Right lobe of liver (tissue), 6 donors: ENCODE measurements around the gene ADGRV1. TPM values are rescaled to one million over a fixed set of nuclear protein-coding genes. Genes with fewer than 3 reads are reported as not detected.
"Not testable (repeated sequence)": the region's sequence is repeated elsewhere in the genome, so short reads cannot be mapped to it uniquely, and the experiment has no call there.

Experiments used
- ATAC-seq, 4 donors: fragments of 200-7000 bp; cut with Tn5 transposase; one replicate each; pipeline ENCODE4 v1.9.1; 2020; ENCODE audit warnings: mild to moderate bottlenecking in 4 of 4, moderate library complexity in 4 of 4
- DNase-seq, 3 donors: peaks; one replicate each; pipeline ENCODE4 v3.0.0-alpha.2; 2020
- H3K27ac ChIP-seq, 3 donors: fragments of 200-600 bp; one replicate each; pipeline ENCODE4 v1.8.0; 2022
- H3K27me3 ChIP-seq, 2 donors: fragments of 200-600 bp; one replicate each; pipeline ENCODE4 v1.8.0; 2022
- H3K36me3 ChIP-seq, 4 donors: fragments of 200-600 bp; sonication (generic) in 1 of 4; one replicate each; pipeline versions ENCODE4 v1.5.1 to v1.8.0; 2017 to 2022; ENCODE audit warnings: control low read depth in 1 of 4
- H3K4me1 ChIP-seq, 4 donors: fragments of 200-600 bp; sonication (generic) in 1 of 4; one replicate each; pipeline versions ENCODE4 v1.5.1 to v1.8.0; 2017 to 2022; ENCODE audit warnings: control low read depth in 1 of 4
- H3K4me3 ChIP-seq, 3 donors: fragments of 200-600 bp; one replicate each; pipeline ENCODE4 v1.8.0; 2022
- H3K9me3 ChIP-seq, 4 donors: fragments of 200-600 bp; sonication (generic) in 1 of 4; one replicate each; pipeline versions ENCODE4 v1.5.1 to v1.8.0; 2017 to 2022; ENCODE audit warnings: control low read depth in 1 of 4
- POLR2A ChIP-seq: fragments of 450-650 bp; IDR thresholded peaks from one replicate; pipeline ENCODE4 v1.6.1; 2017; ENCODE audit warnings: antibody characterized with exemption, mild to moderate bottlenecking
- WGBS: methylation state at CpG from one replicate; pipeline ENCODE4 v1.1.6; 2018; ENCODE audit warnings: low coverage, low lambda C conversion rate; ENCODE audit not compliant: insufficient coverage; ENCODE audit errors: missing lambda C conversion rate; 5-methylcytosine and 5-hydroxymethylcytosine counted together
- intact Hi-C, 2 donors: fragments of 100-400 bp; cut with DNase I; formaldehyde crosslinking; loops; one replicate each; pipeline versions ENCODE4 v1.11.2 to v1.14.1; 2022
- total RNA-seq, 6 experiments: library from RNA; depleted of rRNA in 2 of 6; stranded (reverse); fragments of >200 nt in 2 of 6; fragmentation: NEBNext Ultra II Directional in 3 of 6; extraction: Animal tissue kit (Norgen Biotek cat#: 25700) in 3 of 6; gene quantifications; one replicate each; pipeline versions ENCODE4 v1.1.0 to v1.2.4, GENCODE V29; 2016 to 2023
- TF ChIP-seq, protein P1 (sequence below), 4 donors: fragments of 200-600 bp in 3 of 4; fragments of 450-650 bp in 1 of 4; IDR thresholded peaks; one replicate each; pipeline versions ENCODE4 v1.5.1 to v1.8.0; 2016 to 2022; ENCODE audit warnings: antibody characterized with exemption in 4 of 4, mild to moderate bottlenecking in 2 of 4
- donor health status: DM: no; HTN: yes; CAD: no.
- donor health status: DM: no; HTN: no; CAD: no.
- donor health status: DM: no; HTN: no; CAD: no.
- donor health status: DM: no; HTN: yes; CAD: no.
- donor health status: DM: no; HTN: yes; CAD: no.

ADGRV1 gene
- total RNA-seq, 6 experiments from 2014 or later: 4.5 to 15.9 (median 7.4) TPM

DNA sequence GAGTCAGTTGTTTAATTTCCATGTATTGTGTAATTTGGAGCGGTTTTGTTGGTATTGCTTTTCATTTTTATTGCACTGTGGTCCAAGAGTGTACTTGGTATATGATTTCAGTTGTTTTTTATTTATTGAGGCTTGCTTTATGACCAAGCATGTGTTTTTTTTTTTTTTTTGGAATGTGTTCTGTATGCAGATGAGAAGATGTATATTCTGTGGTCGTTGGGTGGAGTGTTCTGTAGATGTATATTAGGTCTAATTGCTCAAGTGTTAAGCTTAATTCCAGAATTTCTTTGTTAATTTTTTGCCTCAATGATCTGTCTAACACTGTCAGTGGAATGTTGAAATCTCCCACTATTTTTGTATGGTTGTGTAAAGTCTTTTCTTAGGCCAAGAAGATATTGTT, 23.4 kb downstream of the ADGRV1 start:
- H3K9me3 ChIP-seq: no peaks in the 10 kb centered on the region
- WGBS: 33% methylated on average over 2 of the region's 2 CpGs
- no peak for ATAC-seq
- no peaks in the 10 kb centered on the region for H3K36me3 ChIP-seq
- intact Hi-C loops: no loop called here
- H3K4me1 ChIP-seq: no peaks in the 10 kb centered on the region
- TF ChIP-seq POLR2A: no peak
- TF ChIP-seq, protein P1, sequence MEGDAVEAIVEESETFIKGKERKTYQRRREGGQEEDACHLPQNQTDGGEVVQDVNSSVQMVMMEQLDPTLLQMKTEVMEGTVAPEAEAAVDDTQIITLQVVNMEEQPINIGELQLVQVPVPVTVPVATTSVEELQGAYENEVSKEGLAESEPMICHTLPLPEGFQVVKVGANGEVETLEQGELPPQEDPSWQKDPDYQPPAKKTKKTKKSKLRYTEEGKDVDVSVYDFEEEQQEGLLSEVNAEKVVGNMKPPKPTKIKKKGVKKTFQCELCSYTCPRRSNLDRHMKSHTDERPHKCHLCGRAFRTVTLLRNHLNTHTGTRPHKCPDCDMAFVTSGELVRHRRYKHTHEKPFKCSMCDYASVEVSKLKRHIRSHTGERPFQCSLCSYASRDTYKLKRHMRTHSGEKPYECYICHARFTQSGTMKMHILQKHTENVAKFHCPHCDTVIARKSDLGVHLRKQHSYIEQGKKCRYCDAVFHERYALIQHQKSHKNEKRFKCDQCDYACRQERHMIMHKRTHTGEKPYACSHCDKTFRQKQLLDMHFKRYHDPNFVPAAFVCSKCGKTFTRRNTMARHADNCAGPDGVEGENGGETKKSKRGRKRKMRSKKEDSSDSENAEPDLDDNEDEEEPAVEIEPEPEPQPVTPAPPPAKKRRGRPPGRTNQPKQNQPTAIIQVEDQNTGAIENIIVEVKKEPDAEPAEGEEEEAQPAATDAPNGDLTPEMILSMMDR (IDR thresholded peaks at IDR 0.05): no peak
- peaks cover 0 to 3% of the 10 kb centered on the region in 2 donors for H3K27me3 ChIP-seq
- DNase-seq: no peak
- H3K27ac ChIP-seq: no peak overlapping the region
- H3K4me3 ChIP-seq: no peak overlapping the region

DNA sequence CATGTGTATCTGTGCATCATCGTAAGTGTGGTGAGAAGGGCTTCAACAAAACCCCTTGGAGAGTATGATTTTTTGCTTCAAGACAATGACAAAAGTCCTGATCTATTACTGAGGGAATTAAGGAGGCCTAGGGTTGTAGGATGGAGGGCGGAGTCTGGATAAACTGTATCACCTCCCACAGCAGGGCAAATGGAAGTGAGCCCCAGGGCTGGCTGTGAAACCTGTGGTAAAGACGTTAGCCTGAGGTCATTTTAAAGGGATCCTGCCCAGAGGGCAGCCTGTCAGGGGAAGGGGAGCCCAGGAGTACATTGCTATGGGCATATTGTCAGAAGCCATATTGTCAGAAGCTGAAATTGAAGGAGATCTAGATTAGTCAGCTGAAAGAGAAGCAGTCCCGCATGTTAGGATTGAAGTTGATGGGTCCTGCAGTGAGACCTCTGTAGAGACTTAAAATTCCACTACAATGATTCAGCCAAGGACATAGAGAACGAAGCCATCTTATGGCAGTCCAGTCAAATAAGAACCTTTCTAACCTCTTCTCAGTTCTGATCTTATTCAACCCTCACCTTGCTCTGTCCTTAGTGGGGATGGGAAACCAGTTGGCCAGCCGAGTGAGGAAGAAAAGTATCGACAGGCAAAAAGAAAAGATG, 26.9 kb downstream of the ADGRV1 start:
- TF ChIP-seq, protein P1 (IDR thresholded peaks at IDR 0.05): no peak
- no peak for TF ChIP-seq POLR2A
- DNase-seq (no peak), ATAC-seq (no peak)
- Histone ChIP-seq H3K27ac (no peak overlapping the region), H3K9me3 (no peaks in the 10 kb centered on the region), H3K4me3 (no peak overlapping the region), H3K36me3 (no peaks in the 10 kb centered on the region), H3K4me1 (no peaks in the 10 kb centered on the region), H3K27me3 (peaks cover 0 to 3% of the 10 kb centered on the region in 2 donors)
- WGBS: 52% methylated on average over 6 of the region's 7 CpGs
- intact Hi-C loops: no loop called here

DNA sequence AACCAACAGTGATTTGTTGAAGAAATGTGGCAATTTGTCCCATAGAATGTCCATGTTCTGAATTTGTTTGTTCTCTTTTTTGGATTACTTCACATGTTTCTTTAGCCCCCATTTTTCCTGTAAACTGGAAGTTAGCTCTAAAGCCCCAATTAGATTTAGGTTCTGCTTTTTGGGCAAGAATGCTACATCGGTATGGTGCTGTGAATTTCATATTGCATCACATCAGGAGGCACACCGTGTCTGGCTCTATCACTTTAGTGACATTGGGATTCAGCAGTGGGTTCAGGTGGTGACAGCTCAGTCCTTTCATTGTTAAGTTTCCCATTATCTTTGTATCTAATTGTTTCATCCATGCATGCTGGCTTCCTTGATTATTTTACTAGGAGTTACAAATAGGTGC, 27.9 kb downstream of the ADGRV1 start:
- no peak overlapping the region for H3K27ac ChIP-seq
- H3K36me3 ChIP-seq: no peaks in the 10 kb centered on the region
- no peaks in the 10 kb centered on the region for H3K9me3 ChIP-seq
- no peaks in the 10 kb centered on the region for H3K4me1 ChIP-seq
- ATAC-seq: no peak
- 64% methylated on average over 2 of the region's 2 CpGs for WGBS
- H3K27me3 ChIP-seq: peaks cover 0 to 3% of the 10 kb centered on the region in 2 donors
- TF ChIP-seq, protein P1 (IDR thresholded peaks at IDR 0.05): no peak
- no peak overlapping the region for H3K4me3 ChIP-seq
- no peak for DNase-seq
- intact Hi-C loops: no loop called here

DNA sequence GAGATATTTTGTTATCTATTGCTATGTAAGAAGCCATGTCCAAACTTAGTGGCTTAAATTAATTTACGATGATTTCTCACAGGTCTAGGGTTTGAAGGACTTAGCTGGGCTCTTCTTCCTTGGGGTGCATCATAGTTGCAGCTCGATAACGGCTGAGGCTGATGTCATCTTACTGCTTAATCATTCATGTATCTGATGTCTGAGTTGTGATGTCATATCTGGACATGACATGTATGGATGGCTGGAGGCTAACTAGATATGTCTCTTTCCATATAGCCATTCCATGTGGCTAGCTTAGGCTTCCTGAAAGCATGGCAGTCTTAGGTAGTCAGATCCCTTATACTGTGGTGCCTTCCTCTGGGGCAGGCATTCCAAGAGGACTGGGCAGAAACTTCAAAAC, 31.6 kb downstream of the ADGRV1 start:
- WGBS: 68% methylated on average over 3 of the region's 3 CpGs
- H3K4me1 ChIP-seq: no peaks in the 10 kb centered on the region
- intact Hi-C loops: no loop called here
- no peak for TF ChIP-seq POLR2A
- TF ChIP-seq, protein P1 (IDR thresholded peaks at IDR 0.05): no peak
- no peak for ATAC-seq
- no peaks in the 10 kb centered on the region for H3K27me3 ChIP-seq
- H3K4me3 ChIP-seq: no peak overlapping the region
- no peaks in the 10 kb centered on the region for H3K9me3 ChIP-seq
- H3K27ac ChIP-seq: no peak overlapping the region
- DNase-seq: no peak
- H3K36me3 ChIP-seq: no peaks in the 10 kb centered on the region

DNA sequence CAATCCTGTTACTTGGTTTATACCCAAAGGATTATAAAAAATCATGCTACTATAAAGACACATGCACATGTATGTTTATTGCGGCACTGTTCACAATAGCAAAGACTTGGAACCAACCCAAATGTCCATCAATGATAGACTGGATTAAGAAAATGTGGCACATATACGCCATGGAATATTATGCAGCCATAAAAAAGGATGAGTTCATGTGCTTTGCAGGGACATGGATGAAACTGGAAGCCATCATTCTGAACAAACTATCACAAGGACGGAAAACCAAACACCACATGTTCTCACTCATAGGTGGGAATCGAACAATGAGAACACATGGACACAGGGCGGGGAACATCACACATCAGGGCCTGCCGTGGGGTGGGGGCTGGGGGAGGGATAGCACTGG, 34.5 kb downstream of the ADGRV1 start:
- H3K27me3 ChIP-seq, H3K27ac ChIP-seq, ATAC-seq, DNase-seq, H3K9me3 ChIP-seq, H3K36me3 ChIP-seq, H3K4me3 ChIP-seq, H3K4me1 ChIP-seq, intact Hi-C loops: not testable (repeated sequence)
- WGBS: 88% methylated on average over 4 of the region's 6 CpGs

DNA sequence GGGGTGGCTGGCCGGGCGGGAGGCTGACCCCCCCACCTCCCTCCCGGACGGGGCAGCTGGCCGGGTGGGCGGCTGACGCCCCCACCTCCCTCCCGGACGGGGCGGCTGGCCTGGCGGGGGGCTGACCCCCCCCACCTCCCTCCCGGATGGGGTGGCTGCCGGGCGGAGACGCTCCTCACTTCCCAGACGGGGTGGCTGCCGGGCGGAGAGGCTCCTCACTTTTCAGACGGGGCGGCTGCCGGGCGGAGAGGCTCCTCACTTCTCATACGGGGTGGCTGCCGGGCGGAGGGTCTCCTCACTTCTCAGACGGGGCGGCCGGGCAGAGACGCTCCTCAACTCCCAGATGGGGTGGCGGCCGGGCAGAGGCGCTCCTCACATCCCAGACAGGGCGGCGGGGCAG, 37.2 kb downstream of the ADGRV1 start:
- H3K4me1 ChIP-seq, ATAC-seq: not testable (repeated sequence)
- no CpG with 5 or more reads among the region's 34 CpGs for WGBS

More for the DNA sequence above, 37.2 kb downstream of the ADGRV1 start:
- H3K9me3 ChIP-seq, DNase-seq, H3K27ac ChIP-seq, intact Hi-C loops, H3K36me3 ChIP-seq, H3K4me3 ChIP-seq, H3K27me3 ChIP-seq: not testable (repeated sequence)
